ENCODE measurements around the gene ZNF615. TPM values are rescaled to one million over a fixed set of nuclear protein-coding genes. Genes with fewer than 3 reads are reported as not detected.
A peak's percentile ranks its signal among the peaks of the same experiment; 100 is the strongest.
"Not testable (repeated sequence)": the region's sequence is repeated elsewhere in the genome, so short reads cannot be mapped to it uniquely, and the experiment has no call there.

ZNF615 gene
- polyA plus RNA-seq, 3 donors: 15.5 to 21.5 (median 18.3) TPM

DNA sequence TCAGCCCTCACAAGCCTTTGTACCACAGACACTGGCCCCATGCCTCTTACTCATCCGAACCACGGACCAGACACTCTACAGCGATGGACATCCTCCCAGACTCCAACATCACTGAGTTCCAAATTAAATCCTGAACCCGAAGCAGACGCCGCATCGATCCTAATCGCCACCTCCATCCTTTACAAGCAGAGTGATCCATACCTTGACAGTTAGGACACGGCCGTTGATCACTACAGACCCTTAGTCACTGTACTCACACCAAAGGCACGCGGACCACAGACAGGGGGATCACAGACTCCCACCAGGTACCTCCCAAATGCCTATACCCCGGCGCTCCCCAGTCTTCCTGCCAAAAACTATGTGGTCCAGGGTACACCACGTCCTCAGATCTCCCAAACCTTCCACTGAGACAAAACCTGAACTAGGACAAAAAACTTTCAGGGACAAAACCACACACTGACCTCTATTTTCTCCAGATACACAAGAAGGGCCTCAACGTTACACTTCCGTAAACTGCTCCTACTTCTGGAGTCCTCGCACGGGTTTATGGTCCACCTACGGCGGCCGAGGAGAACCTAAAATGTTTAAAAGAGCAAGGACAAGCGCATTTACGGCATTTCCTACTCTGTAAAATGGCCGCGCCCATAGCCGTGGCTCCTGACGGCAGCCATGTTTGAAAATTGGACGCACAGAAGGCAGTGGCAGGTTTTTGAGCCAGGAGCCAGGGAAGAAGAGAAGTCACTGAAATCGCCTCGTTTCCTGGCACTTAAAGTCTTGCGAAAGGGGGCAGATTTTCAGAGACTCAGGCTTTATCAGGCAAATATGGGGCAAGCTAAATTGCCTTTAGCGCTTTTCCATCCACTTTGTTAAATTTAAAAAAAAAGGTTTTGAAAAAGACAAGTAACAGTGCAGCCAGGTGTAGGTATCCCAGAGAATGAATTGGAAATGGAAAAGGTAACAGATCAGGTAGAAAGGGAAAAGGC, 21.4 kb downstream of the ZNF615 start, which contains the start of gene ZNF350:
Gene ZNF350, minus strand, starts transcription at position 532 of the 983 bp plus-strand sequence. CDS start 12,480 bp downstream, outside the sequence.
- DNase-seq: peak; percentile 97

DNA sequence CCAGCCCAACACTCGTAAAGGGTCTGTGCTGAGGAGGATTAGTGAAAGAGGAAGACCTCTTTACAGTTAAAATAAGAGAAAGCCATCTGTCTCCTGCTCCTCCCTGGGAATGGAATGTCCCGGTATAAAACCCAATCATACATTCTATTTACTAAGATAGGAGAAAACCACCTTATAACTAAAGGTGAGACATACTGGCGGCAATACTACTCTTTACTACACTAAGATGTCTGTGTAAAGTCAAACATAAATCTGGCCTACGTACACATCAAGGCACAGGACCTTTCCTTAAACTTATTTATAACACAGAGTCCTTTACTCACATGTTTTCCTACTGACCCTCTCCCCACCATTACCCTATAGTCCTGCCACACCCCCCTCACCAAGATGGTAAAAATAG, 24.6 kb downstream of the ZNF615 start:
- DNase-seq: no peak

DNA sequence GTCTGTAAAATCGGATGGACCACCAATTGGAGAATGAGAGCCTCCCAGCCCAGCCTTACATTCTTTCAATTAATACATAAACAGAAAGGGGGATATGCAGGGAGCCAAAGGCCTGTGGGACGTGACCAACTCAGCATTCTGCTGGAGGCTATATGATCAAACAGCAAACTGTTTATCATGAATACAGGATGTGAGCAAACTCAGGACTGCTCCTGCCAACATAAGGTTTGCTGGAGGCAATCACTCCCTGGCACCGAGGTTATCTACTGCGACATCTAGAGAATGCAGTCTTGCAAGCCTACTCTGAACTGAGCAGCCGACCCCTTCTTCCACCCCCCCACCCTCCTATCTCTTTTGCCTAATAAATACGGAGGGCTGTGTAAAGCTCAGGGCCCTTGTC, 27.1 kb downstream of the ZNF615 start:
- not testable (repeated sequence) for DNase-seq

DNA sequence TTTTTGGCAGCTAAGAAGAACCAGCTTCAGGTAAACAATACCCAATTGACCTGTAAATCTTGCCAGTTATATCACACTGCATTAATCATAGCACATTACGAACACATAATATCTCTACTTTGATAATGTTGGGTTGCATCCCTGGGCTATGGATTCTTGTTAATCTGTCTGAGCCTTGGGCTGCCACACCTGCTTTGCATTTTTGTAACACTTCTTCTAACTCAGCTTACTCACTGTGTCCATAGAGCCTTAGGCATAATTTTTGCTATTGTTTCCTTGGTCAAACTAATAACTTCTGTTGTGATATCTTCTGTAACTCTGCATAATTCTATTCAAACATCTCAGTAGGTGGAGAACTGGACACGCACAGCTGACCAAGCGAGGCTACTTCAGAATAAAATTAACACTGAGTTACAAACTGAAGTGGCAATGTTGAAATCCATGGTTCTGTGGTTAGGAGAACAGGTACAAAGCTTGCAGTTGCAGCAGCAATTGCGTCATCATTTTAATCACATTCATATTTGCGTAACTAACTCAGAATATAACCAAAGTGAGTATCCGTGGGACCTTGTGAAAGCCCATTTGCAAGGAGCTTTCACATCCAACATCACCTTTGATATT, 27.8 kb downstream of the ZNF615 start:
- DNase-seq: no peak

DNA sequence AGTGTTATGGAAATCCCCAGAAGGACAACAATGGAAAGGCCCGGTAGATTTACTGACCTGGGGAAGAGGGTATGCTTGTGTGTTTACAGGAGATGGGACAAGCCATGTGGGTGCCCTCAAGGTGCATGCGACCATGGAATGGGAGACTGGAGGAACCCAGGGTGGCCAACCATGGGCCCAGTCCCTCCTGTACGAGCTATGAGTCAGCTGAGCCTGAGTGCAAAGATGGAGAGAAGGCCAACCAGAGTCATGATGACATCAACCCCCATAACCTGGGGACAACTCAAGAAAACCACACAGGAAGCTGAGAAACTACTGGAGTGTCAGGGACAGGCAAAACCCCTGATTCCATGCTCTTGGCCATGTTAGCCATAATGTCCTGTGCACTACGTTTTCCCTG, 29.1 kb downstream of the ZNF615 start:
- no peak for DNase-seq

DNA sequence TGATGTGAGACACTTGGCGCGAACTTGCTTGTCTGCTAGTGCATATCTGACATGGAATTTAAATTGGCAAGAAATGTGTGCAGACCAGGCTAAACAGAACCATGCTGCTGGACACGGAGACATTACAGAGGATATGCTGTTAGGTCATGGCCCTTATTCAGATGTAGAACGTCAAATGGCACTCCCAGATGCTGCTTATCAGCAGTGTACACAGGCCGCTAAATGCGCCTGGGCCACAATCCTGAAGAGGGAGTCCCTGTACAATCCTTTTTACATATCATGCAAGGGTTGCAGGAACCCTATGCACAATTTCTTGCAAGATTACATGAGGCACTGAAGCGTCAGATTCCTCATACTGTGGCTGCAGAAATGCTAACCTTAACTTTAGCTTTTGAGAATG, 30.7 kb downstream of the ZNF615 start:
- DNase-seq: no peak

DNA sequence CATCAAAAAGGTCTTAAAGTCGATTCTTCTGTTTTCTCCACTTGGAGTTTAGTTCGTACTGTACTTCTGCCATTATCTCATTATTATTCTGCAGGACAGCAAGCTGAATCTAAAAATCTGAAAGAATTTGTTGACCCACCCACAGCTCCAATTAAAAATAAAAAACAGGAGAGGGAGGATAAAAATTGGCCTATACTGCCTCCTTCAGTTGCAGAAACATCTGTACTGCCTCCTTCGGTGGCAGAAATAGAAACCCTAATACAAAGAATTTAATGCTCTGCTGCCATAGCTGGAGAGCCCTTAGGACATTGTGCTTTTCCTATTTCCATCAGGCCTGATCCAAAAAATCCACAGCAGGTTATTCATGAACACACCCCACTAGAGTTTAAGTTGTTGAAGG, 31.2 kb downstream of the ZNF615 start:
- no peak for DNase-seq

DNA sequence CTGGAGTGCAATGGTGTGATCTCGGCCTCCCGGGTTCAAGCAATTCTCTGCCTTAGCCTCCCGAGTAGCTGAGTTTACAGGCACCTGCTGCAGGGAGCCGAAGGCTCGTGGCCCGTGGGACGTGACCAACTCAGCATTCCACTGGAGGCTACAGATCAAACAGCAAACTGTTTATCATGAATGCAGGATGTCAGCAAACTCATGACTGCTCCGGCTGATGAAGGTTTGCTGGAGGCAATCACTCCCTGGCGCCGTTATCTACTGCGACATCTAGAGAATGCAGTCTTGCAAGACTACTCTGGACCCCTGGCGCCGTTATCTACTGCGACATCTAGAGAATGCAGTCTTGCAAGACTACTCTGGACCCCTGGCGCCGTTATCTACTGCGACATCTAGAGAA, 32.2 kb downstream of the ZNF615 start:
- DNase-seq: not testable (repeated sequence)

DNA sequence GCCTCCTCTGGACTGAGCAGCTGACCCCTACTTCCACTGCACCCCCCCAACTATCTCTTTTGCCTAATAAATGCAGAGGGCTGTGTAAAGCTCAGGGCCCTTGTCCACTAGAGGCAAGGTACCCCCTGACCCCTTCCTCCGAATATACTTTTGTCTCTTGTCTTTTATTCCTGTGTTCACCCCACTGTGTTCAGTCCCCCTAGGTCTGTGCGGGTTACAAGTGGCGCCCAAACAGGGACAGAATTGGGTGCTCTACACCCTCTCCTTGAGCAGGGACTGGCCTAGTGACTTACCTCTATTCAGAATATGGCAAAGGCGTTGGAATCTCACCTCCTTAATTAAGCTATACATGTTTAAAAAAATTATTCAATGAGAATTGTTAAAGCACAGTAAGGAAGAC, 36.4 kb downstream of the ZNF615 start:
- DNase-seq: no peak

DNA sequence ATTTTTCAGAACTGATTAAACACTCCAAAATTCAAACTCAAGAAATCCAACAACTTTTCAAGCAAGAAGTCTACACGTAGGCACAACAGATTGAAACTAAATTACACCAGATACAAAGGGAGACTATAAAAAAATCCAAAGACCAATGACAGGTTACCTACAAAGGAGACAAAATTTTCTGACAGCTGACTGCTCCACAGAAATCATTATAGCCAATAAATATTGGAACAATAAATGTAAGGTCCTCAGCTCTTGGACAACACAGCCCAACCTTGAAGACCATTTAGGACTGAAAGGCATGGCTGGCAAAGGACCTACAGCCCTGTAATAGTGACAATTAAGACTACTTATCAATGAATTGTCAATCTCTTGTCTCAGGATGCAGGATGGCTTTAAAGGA, 37.3 kb downstream of the ZNF615 start:
- DNase-seq: no peak

DNA sequence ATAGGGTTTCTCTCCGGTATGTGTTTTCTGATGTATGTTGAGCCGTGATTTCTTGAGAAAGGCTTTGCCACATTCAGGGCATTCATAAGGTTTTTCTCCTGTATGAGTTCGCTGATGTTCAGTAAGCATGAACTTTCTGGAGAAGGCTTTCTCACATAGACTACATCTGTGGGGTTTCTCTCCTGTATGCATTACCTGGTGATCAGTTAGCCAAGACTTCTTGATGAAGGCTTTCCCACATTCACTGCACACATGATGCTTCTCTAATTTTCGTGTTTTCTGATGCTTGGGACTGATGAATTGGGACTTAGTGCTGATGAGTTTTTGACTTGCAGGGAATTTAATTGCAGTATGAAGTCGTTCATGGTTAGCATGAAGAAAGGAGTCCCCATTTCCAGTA, 42.4 kb downstream of the ZNF615 start:
- DNase-seq: no peak

DNA sequence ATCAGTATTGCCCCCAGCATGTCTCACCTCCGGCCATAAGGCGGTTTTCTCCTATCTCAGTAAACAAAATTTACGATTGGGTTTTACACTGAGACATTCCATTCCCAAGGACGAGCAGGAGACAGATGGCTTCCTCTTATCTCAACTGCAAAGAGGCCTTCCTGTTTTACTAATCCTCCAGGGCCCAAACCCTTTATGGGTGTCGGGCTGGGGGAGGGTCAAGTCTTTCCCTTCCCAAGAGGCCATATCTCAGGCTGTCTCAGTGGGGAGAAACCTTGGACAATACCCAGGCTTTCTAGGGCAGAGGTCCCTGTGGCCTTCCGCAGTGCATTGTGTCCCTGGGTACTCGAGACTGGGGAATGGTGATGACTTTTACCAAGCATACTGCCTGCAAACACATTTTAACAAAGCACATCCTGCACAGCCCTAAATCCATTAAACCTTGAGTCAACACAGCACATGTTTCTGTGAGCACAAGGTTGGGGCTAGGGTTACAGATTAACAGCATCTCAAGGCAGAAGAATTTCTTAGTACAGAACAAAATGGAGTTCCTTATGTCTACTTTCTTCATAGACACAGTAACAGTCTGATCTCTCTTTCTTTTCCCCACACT, 47.3 kb downstream of the ZNF615 start:
- DNase-seq: not testable (repeated sequence)

DNA sequence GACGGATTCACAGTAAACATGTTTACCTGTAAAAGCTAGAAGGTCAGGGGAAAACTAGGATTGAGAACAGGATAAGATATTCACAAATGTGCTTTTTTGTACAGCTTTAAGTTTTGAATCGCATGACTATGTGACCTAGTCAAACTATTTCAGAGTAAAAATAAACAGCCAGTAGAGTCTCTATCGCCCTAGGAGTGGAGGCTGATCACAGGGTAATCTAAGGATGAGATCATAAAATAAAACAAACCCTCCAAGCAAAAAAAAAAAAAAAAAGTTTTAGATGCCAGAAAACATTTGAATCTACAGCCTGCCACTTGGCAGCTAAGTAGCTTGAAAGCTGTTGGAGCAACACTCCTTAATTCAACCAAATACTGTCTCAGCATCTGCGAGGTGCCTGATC, 48.2 kb downstream of the ZNF615 start:
- DNase-seq: no peak

DNA sequence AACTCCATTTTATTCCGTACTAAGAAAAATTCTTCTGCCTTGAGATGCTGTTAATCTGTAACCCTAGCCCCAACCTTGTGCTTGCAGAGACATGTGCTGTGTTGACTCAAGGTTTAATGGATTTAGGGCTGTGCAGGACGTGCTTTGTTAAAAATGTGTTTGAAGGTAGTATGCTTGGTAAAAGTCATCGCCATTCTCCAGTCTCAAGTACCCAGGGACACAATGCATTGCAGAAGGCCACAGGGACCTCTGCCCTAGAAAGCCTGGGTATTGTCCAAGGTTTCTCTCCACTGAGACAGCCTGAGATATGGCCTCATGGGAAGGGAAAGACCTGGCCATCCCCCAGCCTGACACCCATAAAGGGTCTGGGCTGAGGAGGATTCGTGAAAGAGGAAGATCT, 50.2 kb downstream of the ZNF615 start:
- not testable (repeated sequence) for DNase-seq

DNA sequence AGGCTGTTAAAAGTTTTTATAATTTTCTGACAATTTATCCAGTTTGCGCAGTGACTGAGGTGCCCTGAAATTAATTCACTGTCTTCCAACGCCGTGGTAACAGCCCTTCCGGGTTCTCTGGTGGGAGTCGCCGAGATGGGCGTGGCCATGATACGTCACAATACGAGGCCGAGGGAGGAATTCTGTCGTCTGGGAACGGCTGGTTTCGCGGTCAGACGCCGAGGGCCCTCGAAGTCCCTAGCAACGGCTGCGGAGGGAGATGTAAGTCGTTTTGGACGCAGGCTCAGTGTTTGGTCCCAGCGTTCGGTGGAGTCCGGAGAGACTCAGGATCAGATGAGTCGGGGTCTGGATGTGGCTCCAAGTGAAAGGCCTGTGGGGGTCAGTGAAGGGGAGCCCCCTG, 59.0 kb downstream of the ZNF615 start:
- DNase-seq: peak; percentile 74

DNA sequence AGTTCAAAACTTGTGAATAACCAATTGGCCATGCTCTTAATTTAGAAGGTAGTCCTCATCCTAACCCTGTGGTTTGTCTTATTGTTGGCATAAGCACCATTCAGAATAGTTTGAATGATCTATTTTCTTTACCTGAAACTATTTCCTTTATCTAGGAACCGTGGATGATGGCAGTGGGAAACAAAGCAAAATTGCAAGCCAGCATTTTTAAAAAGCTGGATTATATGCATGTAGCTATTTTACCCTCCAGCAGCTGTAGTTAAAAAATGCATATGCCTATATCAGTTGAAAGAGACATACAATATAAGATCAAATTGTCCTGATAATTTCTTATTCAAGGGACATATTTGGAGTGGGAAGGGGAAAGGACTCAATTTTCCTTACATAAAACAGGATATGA, 61.4 kb downstream of the ZNF615 start:
- DNase-seq: no peak

DNA sequence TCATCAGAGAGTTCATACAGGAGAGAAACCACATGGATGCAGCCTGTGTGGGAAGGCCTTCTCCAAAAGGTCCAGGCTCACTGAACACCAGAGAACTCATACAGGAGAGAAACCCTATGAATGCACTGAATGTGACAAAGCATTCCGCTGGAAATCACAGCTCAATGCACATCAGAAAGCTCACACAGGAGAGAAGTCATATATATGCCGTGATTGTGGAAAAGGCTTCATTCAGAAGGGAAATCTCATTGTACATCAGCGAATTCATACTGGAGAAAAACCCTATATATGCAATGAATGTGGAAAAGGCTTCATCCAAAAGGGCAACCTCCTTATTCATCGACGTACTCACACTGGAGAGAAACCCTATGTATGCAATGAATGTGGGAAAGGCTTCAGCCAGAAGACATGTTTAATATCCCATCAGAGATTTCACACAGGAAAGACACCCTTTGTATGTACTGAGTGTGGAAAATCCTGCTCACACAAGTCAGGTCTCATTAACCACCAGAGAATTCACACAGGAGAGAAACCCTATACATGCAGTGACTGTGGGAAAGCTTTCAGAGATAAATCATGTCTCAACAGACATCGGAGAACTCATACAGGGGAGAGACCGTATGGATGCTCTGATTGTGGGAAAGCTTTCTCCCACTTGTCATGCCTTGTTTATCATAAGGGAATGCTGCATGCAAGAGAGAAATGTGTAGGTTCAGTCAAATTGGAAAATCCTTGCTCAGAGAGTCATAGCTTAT, 63.0 kb downstream of the ZNF615 start:
- DNase-seq: no peak
